Ishikawa (cell line): ENCODE measurements around the gene EFHD1.
A peak's percentile ranks its signal among the peaks of the same experiment; 100 is the strongest.

Experiments
- CEBPB ChIP-seq: IDR thresholded peaks from 2 replicates; pipeline ENCODE4 v1.6.1; 2012
- CREB1 ChIP-seq: IDR thresholded peaks from 2 replicates; pipeline ENCODE4 v1.6.1; 2012; ENCODE audit warnings: low read depth
- EGR1 ChIP-seq: IDR thresholded peaks from 2 replicates; pipeline ENCODE4 v1.6.1; 2012
- EP300 ChIP-seq: IDR thresholded peaks from 2 replicates; pipeline ENCODE4 v1.6.1; 2012; ENCODE audit warnings: borderline replicate concordance
- FOXM1 ChIP-seq: IDR thresholded peaks from 2 replicates; pipeline ENCODE4 v1.6.1; 2012; ENCODE audit warnings: low read depth, borderline replicate concordance
- NFIC ChIP-seq: IDR thresholded peaks from 2 replicates; pipeline ENCODE4 v1.6.1; 2012
- RAD21 ChIP-seq: IDR thresholded peaks from 2 replicates; pipeline ENCODE4 v1.6.1; 2012; ENCODE audit warnings: low read depth
- TAF1 ChIP-seq: IDR thresholded peaks from 2 replicates; pipeline ENCODE4 v1.6.1; 2012; ENCODE audit warnings: low read depth, mild to moderate bottlenecking
- TCF12 ChIP-seq: IDR thresholded peaks from 2 replicates; pipeline ENCODE4 v1.6.1; 2012; ENCODE audit warnings: low read depth
- TEAD4 ChIP-seq: IDR thresholded peaks from 2 replicates; pipeline ENCODE4 v1.6.1; 2012
- YY1 ChIP-seq: IDR thresholded peaks from 2 replicates; pipeline ENCODE4 v1.6.1; 2012; ENCODE audit warnings: low read depth
- ZBTB7A ChIP-seq: IDR thresholded peaks from 2 replicates; pipeline ENCODE4 v1.6.1; 2012; ENCODE audit warnings: low read depth
- TF ChIP-seq, protein P1 (sequence below): IDR thresholded peaks from 2 replicates; pipeline ENCODE4 v1.6.1; 2012
- TF ChIP-seq, protein P2 (sequence below): IDR thresholded peaks from 2 replicates; pipeline ENCODE4 v1.6.1; 2012; ENCODE audit warnings: low read depth, mild to moderate bottlenecking
- TF ChIP-seq, protein P3 (sequence below): IDR thresholded peaks from 2 replicates; pipeline ENCODE4 v1.6.1; 2012

EFHD1 gene

DNA sequence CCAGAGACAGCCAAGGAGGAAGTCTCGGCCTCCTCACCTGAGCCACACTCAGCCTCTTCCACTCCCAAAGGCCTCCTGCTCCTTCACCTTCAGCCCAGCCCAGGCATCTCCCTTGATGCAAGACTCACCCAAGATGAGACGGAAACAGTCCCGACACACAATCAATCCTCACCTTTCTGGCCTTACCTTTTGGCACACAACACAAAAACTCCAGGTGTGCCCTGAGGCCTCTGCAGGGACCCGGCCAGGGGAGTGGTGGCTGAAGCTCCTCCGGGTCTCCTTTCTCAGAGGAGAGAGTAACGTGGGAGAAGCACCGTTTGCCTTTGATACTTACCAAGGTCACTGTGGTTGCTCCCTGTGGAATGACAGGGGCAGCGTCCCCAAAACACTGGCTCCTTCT is 23.8 kb upstream of the EFHD1 start:
- TF ChIP-seq CEBPB: no peak
- TF ChIP-seq EP300: no peak
- no peak for TF ChIP-seq TAF1
- no peak for TF ChIP-seq RAD21
- no peak for TF ChIP-seq EGR1
- TF ChIP-seq NFIC: no peak
- no peak for TF ChIP-seq FOXM1
- TF ChIP-seq ZBTB7A: no peak
- TF ChIP-seq, protein P1, sequence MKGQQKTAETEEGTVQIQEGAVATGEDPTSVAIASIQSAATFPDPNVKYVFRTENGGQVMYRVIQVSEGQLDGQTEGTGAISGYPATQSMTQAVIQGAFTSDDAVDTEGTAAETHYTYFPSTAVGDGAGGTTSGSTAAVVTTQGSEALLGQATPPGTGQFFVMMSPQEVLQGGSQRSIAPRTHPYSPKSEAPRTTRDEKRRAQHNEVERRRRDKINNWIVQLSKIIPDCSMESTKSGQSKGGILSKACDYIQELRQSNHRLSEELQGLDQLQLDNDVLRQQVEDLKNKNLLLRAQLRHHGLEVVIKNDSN: no peak
- TF ChIP-seq, protein P2, sequence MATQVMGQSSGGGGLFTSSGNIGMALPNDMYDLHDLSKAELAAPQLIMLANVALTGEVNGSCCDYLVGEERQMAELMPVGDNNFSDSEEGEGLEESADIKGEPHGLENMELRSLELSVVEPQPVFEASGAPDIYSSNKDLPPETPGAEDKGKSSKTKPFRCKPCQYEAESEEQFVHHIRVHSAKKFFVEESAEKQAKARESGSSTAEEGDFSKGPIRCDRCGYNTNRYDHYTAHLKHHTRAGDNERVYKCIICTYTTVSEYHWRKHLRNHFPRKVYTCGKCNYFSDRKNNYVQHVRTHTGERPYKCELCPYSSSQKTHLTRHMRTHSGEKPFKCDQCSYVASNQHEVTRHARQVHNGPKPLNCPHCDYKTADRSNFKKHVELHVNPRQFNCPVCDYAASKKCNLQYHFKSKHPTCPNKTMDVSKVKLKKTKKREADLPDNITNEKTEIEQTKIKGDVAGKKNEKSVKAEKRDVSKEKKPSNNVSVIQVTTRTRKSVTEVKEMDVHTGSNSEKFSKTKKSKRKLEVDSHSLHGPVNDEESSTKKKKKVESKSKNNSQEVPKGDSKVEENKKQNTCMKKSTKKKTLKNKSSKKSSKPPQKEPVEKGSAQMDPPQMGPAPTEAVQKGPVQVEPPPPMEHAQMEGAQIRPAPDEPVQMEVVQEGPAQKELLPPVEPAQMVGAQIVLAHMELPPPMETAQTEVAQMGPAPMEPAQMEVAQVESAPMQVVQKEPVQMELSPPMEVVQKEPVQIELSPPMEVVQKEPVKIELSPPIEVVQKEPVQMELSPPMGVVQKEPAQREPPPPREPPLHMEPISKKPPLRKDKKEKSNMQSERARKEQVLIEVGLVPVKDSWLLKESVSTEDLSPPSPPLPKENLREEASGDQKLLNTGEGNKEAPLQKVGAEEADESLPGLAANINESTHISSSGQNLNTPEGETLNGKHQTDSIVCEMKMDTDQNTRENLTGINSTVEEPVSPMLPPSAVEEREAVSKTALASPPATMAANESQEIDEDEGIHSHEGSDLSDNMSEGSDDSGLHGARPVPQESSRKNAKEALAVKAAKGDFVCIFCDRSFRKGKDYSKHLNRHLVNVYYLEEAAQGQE: no peak
- TF ChIP-seq YY1: no peak
- TF ChIP-seq, protein P3, sequence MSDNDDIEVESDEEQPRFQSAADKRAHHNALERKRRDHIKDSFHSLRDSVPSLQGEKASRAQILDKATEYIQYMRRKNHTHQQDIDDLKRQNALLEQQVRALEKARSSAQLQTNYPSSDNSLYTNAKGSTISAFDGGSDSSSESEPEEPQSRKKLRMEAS: no peak
- TF ChIP-seq TCF12: no peak
- TF ChIP-seq CREB1: no peak
- TF ChIP-seq TEAD4: no peak

DNA sequence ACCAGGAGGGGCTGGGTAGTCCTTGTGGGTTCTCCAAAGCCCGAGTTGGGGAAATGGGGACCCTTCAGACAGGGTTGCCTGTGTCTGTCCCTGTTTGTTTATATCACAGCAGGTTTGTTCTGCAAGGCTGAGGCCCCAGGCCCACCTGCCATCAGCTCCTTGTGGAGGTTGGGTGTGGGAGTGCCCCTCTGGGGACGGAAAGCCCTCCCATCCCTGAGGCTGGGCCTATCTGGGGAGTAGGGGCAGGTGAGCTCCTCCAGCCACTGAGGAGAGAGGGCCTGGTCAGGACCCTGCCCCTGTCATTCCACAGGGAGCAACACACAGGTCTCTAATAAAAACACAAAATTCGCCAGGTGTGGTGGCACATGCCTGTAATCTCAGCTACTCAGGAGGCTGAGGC is 23.3 kb upstream of the EFHD1 start:
- no peak for TF ChIP-seq FOXM1
- TF ChIP-seq TCF12: no peak
- no peak for TF ChIP-seq CEBPB
- TF ChIP-seq, protein P1: no peak
- TF ChIP-seq TAF1: no peak
- TF ChIP-seq NFIC: no peak
- TF ChIP-seq EP300: no peak
- TF ChIP-seq, protein P2: no peak
- no peak for TF ChIP-seq YY1
- TF ChIP-seq RAD21: no peak

DNA sequence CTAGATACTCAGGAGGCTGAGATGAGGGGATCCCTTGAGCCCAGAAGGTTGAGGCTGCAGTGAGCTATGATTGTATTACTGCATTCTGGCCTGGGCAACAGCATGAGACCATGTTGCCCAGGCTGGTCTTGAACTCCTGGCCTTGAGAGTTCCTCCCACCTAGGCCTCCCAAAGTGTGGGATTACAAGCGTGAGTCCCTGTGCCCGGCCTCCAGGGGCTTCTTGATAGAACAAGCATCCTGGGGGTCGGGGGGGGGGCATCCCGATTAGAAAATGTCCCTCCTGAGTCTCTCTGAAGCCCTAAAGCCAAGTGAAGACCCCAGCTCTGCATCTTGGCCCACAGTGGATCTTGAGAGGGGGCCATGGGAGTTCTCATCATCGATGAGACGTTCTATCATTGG is 22.3 kb upstream of the EFHD1 start:
- TF ChIP-seq TEAD4 (no peak), EP300 (no peak), TAF1 (no peak), YY1 (no peak), TCF12 (no peak), EGR1 (no peak)
- TF ChIP-seq, protein P3: no peak
- TF ChIP-seq, protein P1: no peak

DNA sequence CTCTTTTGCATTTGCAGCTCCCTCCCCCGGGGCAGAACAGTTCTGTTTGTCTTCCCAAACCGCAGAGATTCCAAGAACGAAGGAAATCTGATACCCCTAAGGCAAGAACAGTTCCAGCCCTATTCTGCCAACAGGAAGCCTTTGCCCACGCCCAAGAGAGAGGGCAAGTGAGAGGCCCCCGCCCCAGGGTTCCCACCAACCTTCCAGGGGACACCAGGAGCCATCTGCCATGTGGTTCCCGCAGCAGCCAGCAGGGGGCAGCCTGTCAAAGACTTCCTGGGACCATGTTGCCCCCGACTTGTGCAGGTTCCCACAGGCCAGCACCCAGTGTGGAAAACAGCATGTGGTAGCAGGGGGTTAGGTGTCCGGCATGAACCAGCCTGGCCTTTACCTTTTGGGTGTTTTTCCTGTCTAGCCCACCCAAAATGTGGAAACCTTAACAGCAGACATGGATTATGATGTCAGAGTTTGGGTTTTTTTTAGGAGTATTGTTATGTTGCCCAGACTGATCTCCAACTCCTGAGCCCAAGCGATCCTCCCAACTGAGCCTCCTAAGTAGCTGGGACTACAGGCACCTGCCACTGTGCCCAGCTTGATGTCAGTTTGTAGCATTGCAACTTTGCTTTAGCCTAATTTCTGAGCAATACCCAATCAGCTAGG is 21.7 kb upstream of the EFHD1 start:
- TF ChIP-seq EP300 (peak; percentile 31; the same call in 1 of the 2 replicates), ZBTB7A (peak; percentile 87), EGR1 (no peak), FOXM1 (no peak), TCF12 (no peak), TEAD4 (0 out of 2 replicates have a peak, but pooled peaks have one; percentile 22), YY1 (no peak), RAD21 (peak; percentile 67)
- TF ChIP-seq, protein P2: no peak
- TF ChIP-seq, protein P3: peak; percentile 56; the same call in 1 of the 2 replicates
